Keratinocyte (primary cell): ENCODE results near the gene CLEC7A. TPM values are rescaled to one million over a fixed set of nuclear protein-coding genes. Genes with fewer than 3 reads are reported as not detected.

Experiments used
- DNase-seq: peaks from one replicate; pipeline ENCODE4 v3.0.0-alpha.2; 2011; ENCODE audit warnings: low read depth, missing footprints, low spot score
- FAIRE-seq: peaks from 2 replicates; lab custom pipeline; 2011; peaks lifted over from hg19 to GRCh38; lab: Jason Lieb, UNC
- H2AFZ ChIP-seq: 2 replicates; pipeline ENCODE4 v1.6.0; 2012; ENCODE audit warnings: low read length, control low read depth, inconsistent platforms; ENCODE audit not compliant: control insufficient read depth
- H3K27ac ChIP-seq: 2 replicates; pipeline ENCODE4 v1.5.1; 2011; ENCODE audit warnings: low read length; ENCODE audit not compliant: control insufficient read depth, insufficient read depth
- H3K27me3 ChIP-seq: 3 replicates; pipeline ENCODE4 v1.6.0; 2011; ENCODE audit warnings: low read length; ENCODE audit not compliant: control insufficient read depth, insufficient read depth; ENCODE audit errors: extremely low read depth
- H3K36me3 ChIP-seq, 2 experiments: 2 replicates in 1 of 2; 3 replicates in 1 of 2; pipeline ENCODE4 v1.5.1; 2011; ENCODE audit warnings: low read length in 2 of 2, mild to moderate bottlenecking in 1 of 2; ENCODE audit not compliant: control insufficient read depth in 2 of 2, insufficient read depth in 2 of 2; ENCODE audit errors: extremely low read depth in 1 of 2
- H3K4me1 ChIP-seq: 3 replicates; pipeline ENCODE4 v1.5.1; 2011; ENCODE audit warnings: low read length; ENCODE audit not compliant: control insufficient read depth, insufficient read depth; ENCODE audit errors: extremely low read depth
- H3K4me2 ChIP-seq: 3 replicates; pipeline ENCODE4 v1.6.0; 2011; ENCODE audit warnings: low read depth, low read length; ENCODE audit not compliant: control insufficient read depth, insufficient read depth; ENCODE audit errors: extremely low read depth
- H3K4me3 ChIP-seq, 3 experiments: fragments of 200-600 bp in 1 of 3; sonication (generic) in 1 of 3; 2 replicates in 2 of 3; 3 replicates in 1 of 3; pipeline ENCODE4 v1.5.1; 2011 to 2016; ENCODE audit warnings: low read length in 3 of 3, mild to moderate bottlenecking in 3 of 3, control low read depth in 2 of 3, inconsistent platforms in 1 of 3, low read depth in 1 of 3, mixed read lengths in 1 of 3, mixed run types in 1 of 3, moderate library complexity in 1 of 3; ENCODE audit not compliant: control insufficient read depth in 2 of 3, insufficient read depth in 2 of 3; ENCODE audit errors: extremely low read depth in 1 of 3
- H3K79me2 ChIP-seq: 2 replicates; pipeline ENCODE4 v1.6.0; 2012; ENCODE audit warnings: low read length; ENCODE audit not compliant: control insufficient read depth, insufficient read depth
- H3K9ac ChIP-seq: 3 replicates; pipeline ENCODE4 v1.6.0; 2011; ENCODE audit warnings: low read length; ENCODE audit not compliant: control insufficient read depth, insufficient read depth; ENCODE audit errors: extremely low read depth
- H3K9me1 ChIP-seq: 3 replicates; pipeline ENCODE4 v1.6.0; 2011; ENCODE audit warnings: low read length; ENCODE audit not compliant: control insufficient read depth, insufficient read depth; ENCODE audit errors: extremely low read depth
- H3K9me3 ChIP-seq: 2 replicates; pipeline ENCODE4 v1.5.1; 2012; ENCODE audit warnings: low read depth, low read length; ENCODE audit not compliant: control insufficient read depth
- H4K20me1 ChIP-seq: 3 replicates; pipeline ENCODE4 v1.6.0; 2011; ENCODE audit warnings: low read length; ENCODE audit not compliant: control insufficient read depth, insufficient read depth; ENCODE audit errors: extremely low read depth
- CTCF ChIP-seq, 3 experiments: IDR thresholded peaks in 1 of 3; conservative IDR thresholded peaks in 1 of 3; optimal IDR thresholded peaks in 1 of 3; 2 replicates in 2 of 3; 3 replicates in 1 of 3; pipeline versions ENCODE3 to v1.5.1; 2011; ENCODE audit warnings: low read length in 3 of 3, mild to moderate bottlenecking in 3 of 3, moderate library complexity in 2 of 3, control low read depth in 1 of 3, inconsistent platforms in 1 of 3; ENCODE audit not compliant: insufficient read depth in 2 of 3; ENCODE audit errors: extremely low read depth in 1 of 3
- EZH2 ChIP-seq: IDR thresholded peaks from one replicate; pipeline ENCODE4 v1.6.1; 2012; ENCODE audit warnings: inconsistent platforms, mild to moderate bottlenecking, low read length, moderate library complexity
- dilution Hi-C: fragments of 300-500 bp; cut with MboI; formaldehyde crosslinking; loops from one replicate; pipeline ENCODE4 v1.7.0; 2020; ENCODE audit warnings: low sequenced_read_pairs; ENCODE audit not compliant: extremely low pct_ligation_motif_present
- polyA plus RNA-seq, 5 experiments: library from polyadenylated mRNA; depleted of rRNA in 3 of 5; stranded (reverse) in 3 of 5; stranded (forward) in 1 of 5; unstranded in 1 of 5; fragments of >200 nt; gene quantifications; 1 replicate in 1 of 5; 2 replicates in 3 of 5; 3 replicates in 1 of 5; pipeline versions ENCODE4 v1.2.1 to v1.2.3, GENCODE V29; 2011 to 2012; ENCODE audit warnings: missing spikeins in 2 of 5, low read depth in 1 of 5, low replicate concordance in 1 of 5

CLEC7A gene
- polyA plus RNA-seq, 1 donor (not counting 4 experiments of a cell fraction or from before 2014, with no cell fraction given): 0.62 TPM

DNA sequence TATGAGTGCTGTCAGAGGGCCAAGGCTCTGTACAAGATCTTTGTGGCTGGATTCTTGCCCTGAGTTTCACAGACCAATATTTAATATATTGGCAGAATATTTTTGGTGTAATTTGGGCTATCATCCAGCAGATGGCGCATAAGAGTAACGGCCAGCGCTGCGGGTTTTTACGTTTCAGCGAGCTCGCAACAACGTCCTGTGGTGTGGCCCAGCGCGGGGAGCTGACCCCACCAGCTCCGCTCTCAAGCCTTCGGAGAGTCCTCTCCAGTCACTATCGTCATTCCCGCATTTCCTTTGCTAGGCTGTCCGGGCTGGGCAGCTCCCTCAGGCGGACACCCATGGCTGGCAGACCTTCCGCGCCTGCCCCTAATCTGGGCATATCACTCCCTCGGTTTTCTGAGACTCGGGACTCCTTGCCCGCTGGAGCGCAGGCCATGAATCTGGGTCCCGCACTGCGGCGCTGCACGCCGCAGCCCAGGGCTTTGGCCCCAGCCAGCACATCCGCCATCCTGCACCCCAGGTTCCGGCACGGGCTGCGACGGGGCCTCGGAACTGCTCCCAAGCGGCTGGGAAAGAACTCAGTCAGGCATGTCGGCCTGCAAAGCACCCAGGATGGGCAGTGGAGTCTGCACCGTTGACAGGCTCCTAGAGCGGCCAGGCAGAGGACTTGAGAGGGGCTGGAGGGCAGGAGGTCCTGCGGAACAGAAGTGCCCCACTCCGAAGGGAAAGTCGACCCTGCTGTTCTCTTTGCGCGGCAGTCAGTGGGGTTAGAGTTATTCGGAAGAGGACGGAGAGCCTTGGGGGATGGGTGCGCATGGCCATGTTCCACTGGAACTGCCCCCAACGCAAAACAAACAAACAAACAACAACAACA lies 23.5 kb upstream of the CLEC7A start:
- DNase-seq (no peak), FAIRE-seq (peak; percentile 5)
- H3K27me3 ChIP-seq: no peaks in the 10 kb centered on the region
- peak overlapping the region; percentile 92 for H3K4me2 ChIP-seq
- no peaks in the 10 kb centered on the region for H3K9me3 ChIP-seq
- no peaks in the 10 kb centered on the region for H3K9me1 ChIP-seq
- peak overlapping the region; percentile 99 for H2AFZ ChIP-seq
- H3K27ac ChIP-seq: peak overlapping the region; percentile 55
- no peaks in the 10 kb centered on the region for H3K4me1 ChIP-seq
- H3K79me2 ChIP-seq: no peaks in the 10 kb centered on the region
- dilution Hi-C loops: no loop called here
- H3K9ac ChIP-seq: peak overlapping the region; percentile 77
- H4K20me1 ChIP-seq: no peaks in the 10 kb centered on the region
- TF ChIP-seq CTCF (optimal IDR thresholded peaks at IDR 0.05 in 1 of 3, IDR thresholded peaks at IDR 0.05 in 1 of 3, conservative IDR thresholded peaks at IDR 0.05 in 1 of 3; ENCODE audit: extremely low read depth in 1 of 3, insufficient read depth in 2 of 3, low read length in 3 of 3) (peak; percentile 60 to 74 (median 69)), EZH2 (no peak)
- H3K4me3 ChIP-seq: peak overlapping the region; percentile 29 to 76 (median 62)
- H3K36me3 ChIP-seq: no peaks in the 10 kb centered on the region

DNA sequence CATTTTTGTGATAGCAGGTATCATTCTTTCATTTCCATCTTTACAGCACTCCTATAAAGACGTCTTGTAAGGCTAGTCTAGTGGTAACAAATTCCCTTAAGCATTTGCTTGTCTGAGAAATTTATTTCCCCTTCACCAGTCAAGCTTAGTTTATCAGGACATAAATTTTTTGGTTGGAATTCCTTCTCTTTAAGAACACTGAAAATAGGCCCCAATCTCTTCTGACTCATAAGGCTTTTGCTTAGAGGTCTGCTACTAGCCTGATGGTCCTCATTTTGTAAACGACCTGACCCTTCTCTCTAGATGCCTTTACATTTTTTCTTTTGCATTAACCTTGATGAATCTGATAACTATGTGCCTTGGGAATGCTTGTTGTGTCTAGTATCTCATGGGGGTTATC lies 21.6 kb upstream of the CLEC7A start:
- no peaks in the 10 kb centered on the region for H3K9me1 ChIP-seq
- dilution Hi-C loops: no loop called here
- H3K4me1 ChIP-seq: no peaks in the 10 kb centered on the region
- no peak overlapping the region for H3K9ac ChIP-seq
- no peak for TF ChIP-seq EZH2
- no peak for TF ChIP-seq CTCF (optimal IDR thresholded peaks at IDR 0.05 in 1 of 3, IDR thresholded peaks at IDR 0.05 in 1 of 3, conservative IDR thresholded peaks at IDR 0.05 in 1 of 3; ENCODE audit: extremely low read depth in 1 of 3, insufficient read depth in 2 of 3, low read length in 3 of 3)
- H2AFZ ChIP-seq: no peak overlapping the region
- FAIRE-seq: no peak
- H3K4me2 ChIP-seq: no peak overlapping the region
- no peaks in the 10 kb centered on the region for H4K20me1 ChIP-seq
- no peaks in the 10 kb centered on the region for H3K27me3 ChIP-seq
- no peak overlapping the region for H3K27ac ChIP-seq
- H3K36me3 ChIP-seq: no peaks in the 10 kb centered on the region
- H3K79me2 ChIP-seq: no peaks in the 10 kb centered on the region
- H3K9me3 ChIP-seq: no peaks in the 10 kb centered on the region
- no peak overlapping the region for H3K4me3 ChIP-seq
- DNase-seq: no peak
